GM12878 (cell line): ENCODE results near the gene RMI2. TPM values are rescaled to one million over a fixed set of nuclear protein-coding genes. Genes with fewer than 3 reads are reported as not detected.

ENCODE experiments used
- ATAC-seq: fragments of 200-7000 bp; cut with Tn5 transposase; 3 replicates; pipeline ENCODE4 v1.9.1; 2020; ENCODE audit warnings: mild to moderate bottlenecking, moderate library complexity
- BruUV-seq: library from RNA; stranded (reverse); fragments of 400-500 nt; replicated peaks from 2 replicates; lab custom pipeline; 2021; lab: Mats Ljungman, UMichigan
- CTCF ChIA-PET: fragments of 300-600 bp; sonication (Branson Sonifier 250); formaldehyde crosslinking; extraction: SDS; loops from one replicate; lab custom pipeline; 2021; ENCODE audit warnings: inconsistent platforms; lab: Yijun Ruan, JAX
- POLR2A ChIA-PET: fragments of 350-600 bp; formaldehyde crosslinking; extraction: SDS; loops from one replicate; lab custom pipeline; 2021; ENCODE audit warnings: inconsistent platforms; lab: Charles Lee
- RAD21 ChIA-PET: fragments of 300-600 bp; sonication (Branson Sonifier 250); formaldehyde crosslinking; loops from one replicate; lab custom pipeline; 2023; ENCODE audit warnings: antibody characterized with exemption; ENCODE audit not compliant: unreplicated experiment; lab: Charles Lee
- SMC1A ChIA-PET: fragments of 300-600 bp; sonication (Branson Sonifier 250); formaldehyde crosslinking; loops from one replicate; lab custom pipeline; 2023; ENCODE audit not compliant: unreplicated experiment, uncharacterized antibody; lab: Charles Lee
- DNase-seq: peaks from one replicate; pipeline ENCODE4 v3.0.0-alpha.2; 2011; ENCODE audit warnings: low read depth, low spot score
- FAIRE-seq: peaks from 3 replicates; lab custom pipeline; 2011; peaks lifted over from hg19 to GRCh38; lab: Jason Lieb, UNC
- H2AFZ ChIP-seq: 2 replicates; pipeline ENCODE4 v1.6.0; 2011; ENCODE audit warnings: low read depth, low read length, control low read depth; ENCODE audit not compliant: control insufficient read depth
- H3K27ac ChIP-seq: 2 replicates; pipeline ENCODE4 v1.5.1; 2011; ENCODE audit warnings: control low read depth; ENCODE audit not compliant: control insufficient read depth, insufficient read depth
- H3K27me3 ChIP-seq, 2 experiments: replicated peaks in 1 of 2; 2 replicates each; pipeline versions ENCODE4 v1.6.0 to v1.6.1; 2011; ENCODE audit warnings: low read length in 1 of 2; ENCODE audit not compliant: control insufficient read depth in 2 of 2, insufficient read depth in 2 of 2
- H3K36me3 ChIP-seq, 2 experiments: 2 replicates each; pipeline ENCODE4 v1.5.1; 2011; ENCODE audit warnings: low read length in 1 of 2; ENCODE audit not compliant: control insufficient read depth in 2 of 2, insufficient read depth in 2 of 2
- H3K4me1 ChIP-seq: 2 replicates; pipeline ENCODE4 v1.6.1; 2011; ENCODE audit warnings: mild to moderate bottlenecking, low read length, moderate library complexity, mixed read lengths; ENCODE audit not compliant: control insufficient read depth, insufficient read depth
- H3K4me2 ChIP-seq: 2 replicates; pipeline ENCODE4 v1.6.0; 2011; ENCODE audit warnings: control low read depth; ENCODE audit not compliant: control insufficient read depth, insufficient read depth
- H3K4me3 ChIP-seq: fragments of 200-600 bp; sonication (generic); 2 replicates; pipeline ENCODE4 v1.5.1; 2016
- H3K79me2 ChIP-seq: 2 replicates; pipeline ENCODE4 v1.6.0; 2011; ENCODE audit warnings: low read length; ENCODE audit not compliant: control insufficient read depth, insufficient read depth
- H3K9ac ChIP-seq: 2 replicates; pipeline ENCODE4 v1.8.0; 2011; ENCODE audit warnings: low read length, control low read depth, mixed read lengths; ENCODE audit not compliant: control insufficient read depth, insufficient read depth
- H3K9me3 ChIP-seq: replicated peaks from 3 replicates; pipeline ENCODE4 v1.5.1; 2011; ENCODE audit warnings: mild to moderate bottlenecking, low read length; ENCODE audit not compliant: control insufficient read depth, insufficient read depth
- H4K20me1 ChIP-seq: 2 replicates; pipeline ENCODE4 v1.6.0; 2011; ENCODE audit not compliant: control insufficient read depth, insufficient read depth
- BHLHE40 ChIP-seq, 2 experiments: fragments of 450-650 bp in 1 of 2; IDR thresholded peaks; 2 replicates each; pipeline ENCODE4 v1.6.1; 2011 to 2017; ENCODE audit warnings: low read depth in 2 of 2, borderline replicate concordance in 1 of 2, improper control_type of control experiment in 1 of 2, low read length in 1 of 2, mild to moderate bottlenecking in 1 of 2
- CEBPB ChIP-seq, 2 experiments: fragments of 150-350 bp in 1 of 2; IDR thresholded peaks; 2 replicates each; pipeline ENCODE4 v1.6.1; 2012 to 2014; ENCODE audit warnings: low read depth in 2 of 2, low read length in 2 of 2, borderline replicate concordance in 1 of 2, inconsistent platforms in 1 of 2
- KDM1A ChIP-seq: fragments of 200-600 bp; sonication (generic); IDR thresholded peaks from 2 replicates; pipeline ENCODE4 v1.6.1; 2016; ENCODE audit warnings: borderline replicate concordance
- NFIC ChIP-seq: IDR thresholded peaks from 2 replicates; pipeline ENCODE4 v1.6.1; 2012; ENCODE audit warnings: low read depth, mild to moderate bottlenecking, inconsistent platforms, low read length, moderate library complexity
- RAD51 ChIP-seq: fragments of 450-650 bp; IDR thresholded peaks from 2 replicates; pipeline ENCODE4 v1.6.1; 2016; ENCODE audit warnings: moderate library complexity, mild to moderate bottlenecking, inconsistent platforms
- RCOR1 ChIP-seq: conservative IDR thresholded peaks from 2 replicates; pipeline ENCODE4 v1.6.1; 2012; ENCODE audit warnings: low read depth, low read length, improper control_type of control experiment
- SMAD1 ChIP-seq: fragments of 450-650 bp; IDR thresholded peaks from 2 replicates; pipeline ENCODE4 v1.6.1; 2018; ENCODE audit warnings: mild to moderate bottlenecking, low read depth; ENCODE audit not compliant: partially characterized antibody
- SUPT20H ChIP-seq: IDR thresholded peaks from 2 replicates; pipeline ENCODE4 v1.6.1; 2011; ENCODE audit warnings: low read depth, mild to moderate bottlenecking, low read length, moderate library complexity, borderline replicate concordance; ENCODE audit not compliant: control insufficient read depth
- WGBS: methylation state at CpG from one replicate; pipeline ENCODE4 v1.1.6; 2016; ENCODE audit warnings: low lambda C conversion rate; ENCODE audit not compliant: insufficient replicate concordance, insufficient coverage; ENCODE audit errors: missing lambda C conversion rate; 5-methylcytosine and 5-hydroxymethylcytosine counted together
- in situ Hi-C: fragments of 300-500 bp; cut with MboI; formaldehyde crosslinking; loops from 9 replicates; pipeline ENCODE4 v1.14.3; 2018; ENCODE audit warnings: mixed read lengths
- intact Hi-C: fragments of 100-400 bp; cut with micrococcal nuclease; formaldehyde crosslinking; loops from one replicate; pipeline ENCODE4 v1.14.2; 2022; ENCODE audit not compliant: unreplicated experiment
- polyA plus RNA-seq, 11 experiments: library from polyadenylated mRNA; depleted of rRNA in 4 of 11; unstranded in 6 of 11; stranded (reverse) in 5 of 11; fragments of >200 nt; fragmentation: Nextera tagmentation in 4 of 11; fragmentation: Illumina TruSeq in 1 of 11; extraction: Ambion mirVana in 4 of 11; extraction: Trizol in 1 of 11; gene quantifications; 1 replicate in 1 of 11; 2 replicates in 10 of 11; pipeline versions ENCODE4 v1.2.1 to v1.2.3, GENCODE V29; 2011 to 2016; ENCODE audit warnings: inconsistent platforms in 2 of 11, missing spikeins in 2 of 11, low read depth in 1 of 11
- total RNA-seq, 4 experiments: library from RNA; depleted of rRNA in 3 of 4; stranded (reverse); fragments of >200 nt in 3 of 4; fragmentation: Illumina TruSeq in 1 of 4; extraction: Trizol in 1 of 4; gene quantifications; 2 replicates each; pipeline versions ENCODE4 v1.2.1 to v1.2.3, GENCODE V29; 2013 to 2021

The RMI2 gene
- total and polyA plus RNA-seq, 10 of the 15 experiments (the other 5 are each of a cell fraction or from before 2014, with no cell fraction given) = 9.6 to 68.8 (median 32.1) TPM

- TF ChIP-seq SMAD1 (no peak), BHLHE40 (IDR thresholded peaks at IDR 0.05; ENCODE audit: borderline replicate concordance in 1 of 2, low read depth in 2 of 2, low read length in 1 of 2) (peak; percentile 53 to 63; a peak in 3 of 4 replicates), KDM1A (no peak), RAD51 (peak; percentile 82; the same call in 1 of the 2 replicates), CEBPB (IDR thresholded peaks at IDR 0.05; ENCODE audit: borderline replicate concordance in 1 of 2, low read depth in 2 of 2, low read length in 2 of 2) (peak in 1 of 2 experiments; percentile 71; a peak in 2 of 4 replicates)
Observed at GRCh38 chr16:11379420-11379819, 34.2 kb downstream of the RMI2 start (continued).

GRCh38 chr16:11380836-11381235 lies 35.6 kb downstream of the RMI2 start:
- H2AFZ ChIP-seq = no peak overlapping the region
- no peaks in the 10 kb centered on the region for H3K27me3 ChIP-seq
- SMC1A ChIA-PET = interaction anchor here (0.8 to 2.7 kb wide), 2 partner anchors 10 to 323 kb away, joined by 3 to 8 read pairs; no protein-coding TSS in a partner anchor
- in situ Hi-C loops = no loop called here
- no peaks in the 10 kb centered on the region for H3K9me3 ChIP-seq
- H4K20me1 ChIP-seq = no peaks in the 10 kb centered on the region
- RAD21 ChIA-PET = no interaction called here
- H3K4me3 ChIP-seq = no peak overlapping the region
- no peaks in the 10 kb centered on the region for H3K79me2 ChIP-seq
- FAIRE-seq = no peak
- BruUV-seq = no TSS peak
- H3K36me3 ChIP-seq = no peaks in the 10 kb centered on the region
- no peak overlapping the region for H3K9ac ChIP-seq
- intact Hi-C loops = no loop called here
- no peak for DNase-seq
- POLR2A ChIA-PET = interaction anchor here (0.6 to 1.7 kb wide), 3 partner anchors 10 to 60 kb away, joined by 3 to 10 read pairs (median 4); no protein-coding TSS in a partner anchor
- H3K4me1 ChIP-seq = peaks cover 12% of the 10 kb centered on the region
- CTCF ChIA-PET = interaction anchor here (1.2 to 3.2 kb wide), 3 partner anchors 9 to 25 kb away, joined by 3 to 25 read pairs (median 16); no protein-coding TSS in a partner anchor
- WGBS = 96% methylated on average over 9 of the region's 9 CpGs
- H3K4me2 ChIP-seq = no peak overlapping the region
- ATAC-seq = no peak
- no peak overlapping the region for H3K27ac ChIP-seq
- no peak for TF ChIP-seq RCOR1
- no peak for TF ChIP-seq NFIC
- no peak for TF ChIP-seq SUPT20H
- TF ChIP-seq BHLHE40 (IDR thresholded peaks at IDR 0.05; ENCODE audit: borderline replicate concordance in 1 of 2, low read depth in 2 of 2, low read length in 1 of 2) = no peak
